ENCODE measurements around the gene SPDYC.

DNA sequence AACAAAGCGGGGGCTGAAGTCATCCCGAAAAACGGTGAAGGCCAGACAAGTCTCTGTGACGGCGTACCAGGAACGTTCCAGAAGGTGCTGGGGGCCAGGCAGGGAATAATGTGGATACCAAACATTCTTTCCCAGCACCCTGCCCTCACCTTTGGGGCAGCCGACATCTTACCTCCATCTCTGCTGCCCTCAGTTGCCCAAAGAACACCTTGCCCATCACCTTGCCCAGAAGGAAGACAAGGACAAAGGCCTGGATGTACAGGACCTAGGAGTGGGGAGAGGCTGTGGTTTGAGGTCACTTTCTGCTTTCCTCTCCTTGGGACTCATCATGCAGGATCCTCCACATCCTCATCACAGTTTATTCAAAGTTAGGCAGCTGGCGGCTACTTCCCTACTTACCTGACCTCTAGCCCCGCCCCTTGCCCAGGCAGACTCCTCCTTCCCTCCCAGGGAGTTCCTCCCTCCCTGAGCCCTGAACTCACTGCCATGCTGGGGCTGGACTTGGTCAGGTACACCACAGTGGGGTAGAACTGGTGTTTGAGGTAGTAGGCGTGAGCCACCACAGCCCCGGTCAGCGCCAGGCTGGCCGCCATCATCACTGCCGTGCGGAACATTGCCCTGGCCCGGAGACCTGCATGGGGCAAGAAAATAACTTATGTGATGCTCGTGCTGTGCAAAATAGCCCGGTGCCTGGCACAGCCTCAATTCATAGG, 36.9 kb upstream of the SPDYC start:
- no peak for TF ChIP-seq POLR2AphosphoS5 (IDR thresholded peaks at IDR 0.05)
- peak; percentile 30 for TF ChIP-seq POLR2A (IDR thresholded peaks at IDR 0.05)
- TF ChIP-seq CTCF (IDR thresholded peaks at IDR 0.05) = no peak
